Activated CD8-positive, alpha-beta T cell treated with anti-CD3 and anti-CD28 coated beads, Interleukin-2, amount 10 ng/mL, durations not matched to agents 7 days and 5 days (primary cell): ENCODE results near the gene VSIG4. TPM values are rescaled to one million over a fixed set of nuclear protein-coding genes. Genes with fewer than 3 reads are reported as not detected.

Source experiments
- ATAC-seq: fragments of 150-1000 bp; cut with Tn5 transposase; one replicate; pipeline ENCODE4 v1.10.0; 2021; ENCODE audit warnings: moderate library complexity
- CTCF ChIA-PET: fragments of 350-600 bp; sonication (Branson Sonifier 250); formaldehyde crosslinking; loops from one replicate; lab custom pipeline; 2021; ENCODE audit warnings: antibody characterized with exemption; lab: Charles Lee
- POLR2A ChIA-PET: fragments of 350-600 bp; sonication (Branson Sonifier 250); formaldehyde crosslinking; loops from one replicate; lab custom pipeline; 2021; ENCODE audit warnings: antibody characterized with exemption; lab: Charles Lee
- DNase-seq: peaks from one replicate; pipeline ENCODE4 v3.0.0-alpha.2; 2020
- H3K27ac Mint-ChIP-seq: one replicate; pipeline ENCODE4 v1.8.0; 2021; ENCODE audit warnings: mild to moderate bottlenecking, mixed read lengths
- H3K27me3 Mint-ChIP-seq: one replicate; pipeline ENCODE4 v1.8.0; 2021; ENCODE audit warnings: low read depth, mixed read lengths
- H3K36me3 Mint-ChIP-seq: one replicate; pipeline ENCODE4 v1.8.0; 2021; ENCODE audit warnings: low read depth, mixed read lengths
- H3K4me1 Mint-ChIP-seq: one replicate; pipeline ENCODE4 v1.8.0; 2021; ENCODE audit warnings: low read depth, mixed read lengths
- H3K4me3 Mint-ChIP-seq: one replicate; pipeline ENCODE4 v1.8.0; 2021; ENCODE audit warnings: mild to moderate bottlenecking, mixed read lengths
- H3K9me3 Mint-ChIP-seq: one replicate; pipeline ENCODE4 v1.8.0; 2022; ENCODE audit warnings: mixed read lengths; ENCODE audit not compliant: insufficient read depth
- total RNA-seq, 2 experiments: library from RNA; stranded (reverse); gene quantifications; one replicate each; pipeline ENCODE4 v1.2.3, GENCODE V29; 2021

Gene VSIG4
- total RNA-seq, 2 experiments from 2014 or later, result not detected

DNA sequence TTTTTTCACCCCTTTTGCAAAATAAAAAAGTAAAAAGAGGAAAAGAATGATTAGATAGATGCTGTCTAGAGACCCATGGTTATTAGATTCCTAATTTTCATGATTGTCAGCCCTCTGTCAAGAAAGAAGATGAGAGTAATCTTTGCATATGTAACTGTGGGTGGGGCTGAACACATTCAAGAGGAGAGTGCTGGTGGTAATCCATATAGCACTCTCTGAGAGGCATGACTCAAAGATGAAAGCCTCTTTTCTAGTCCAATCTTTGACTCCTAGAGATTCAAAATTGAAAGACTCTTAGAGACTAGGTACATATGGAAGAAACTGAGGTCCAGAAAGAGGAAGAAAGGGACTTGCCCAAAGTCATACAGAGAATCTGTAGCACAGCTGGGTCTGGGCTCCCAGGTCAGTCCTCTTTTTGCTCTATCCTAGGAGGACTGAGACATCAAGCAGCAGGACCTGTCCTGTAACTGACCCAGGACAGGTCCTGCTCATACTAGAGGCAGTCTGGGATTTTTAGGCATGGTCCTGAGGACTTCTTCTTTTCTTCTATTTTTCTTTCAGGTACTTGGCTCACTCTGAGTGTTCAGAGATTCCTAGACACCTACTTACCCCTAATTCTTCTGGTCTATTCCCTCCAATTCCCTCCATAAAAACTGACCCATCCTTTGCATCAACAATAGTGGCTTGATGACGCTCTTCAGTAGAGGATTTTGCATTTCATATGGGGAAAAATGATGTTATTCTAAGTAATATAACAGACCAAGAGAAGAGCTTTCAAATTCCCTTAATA, 23.8 kb downstream of the VSIG4 start:
- Mint-ChIP-seq H3K4me1 (peaks cover 88% of the 10 kb centered on the region), H3K9me3 (no peaks in the 10 kb centered on the region), H3K27ac (peak overlapping the region; percentile 89), H3K27me3 (no peaks in the 10 kb centered on the region), H3K36me3 (peaks cover 53% of the 10 kb centered on the region), H3K4me3 (peak overlapping the region; percentile 68)
- POLR2A ChIA-PET, result interaction anchor here (1.3 kb wide), 1 partner anchor 10 kb away, joined by 4 read pairs; no protein-coding TSS in a partner anchor
- peak; percentile 49 for ATAC-seq
- CTCF ChIA-PET, result interaction anchor here (1.3 to 3.3 kb wide), 9 partner anchors 10 to 434 kb away, joined by 3 to 26 read pairs (median 4); no protein-coding TSS in a partner anchor
- DNase-seq, result peak; percentile 30

DNA sequence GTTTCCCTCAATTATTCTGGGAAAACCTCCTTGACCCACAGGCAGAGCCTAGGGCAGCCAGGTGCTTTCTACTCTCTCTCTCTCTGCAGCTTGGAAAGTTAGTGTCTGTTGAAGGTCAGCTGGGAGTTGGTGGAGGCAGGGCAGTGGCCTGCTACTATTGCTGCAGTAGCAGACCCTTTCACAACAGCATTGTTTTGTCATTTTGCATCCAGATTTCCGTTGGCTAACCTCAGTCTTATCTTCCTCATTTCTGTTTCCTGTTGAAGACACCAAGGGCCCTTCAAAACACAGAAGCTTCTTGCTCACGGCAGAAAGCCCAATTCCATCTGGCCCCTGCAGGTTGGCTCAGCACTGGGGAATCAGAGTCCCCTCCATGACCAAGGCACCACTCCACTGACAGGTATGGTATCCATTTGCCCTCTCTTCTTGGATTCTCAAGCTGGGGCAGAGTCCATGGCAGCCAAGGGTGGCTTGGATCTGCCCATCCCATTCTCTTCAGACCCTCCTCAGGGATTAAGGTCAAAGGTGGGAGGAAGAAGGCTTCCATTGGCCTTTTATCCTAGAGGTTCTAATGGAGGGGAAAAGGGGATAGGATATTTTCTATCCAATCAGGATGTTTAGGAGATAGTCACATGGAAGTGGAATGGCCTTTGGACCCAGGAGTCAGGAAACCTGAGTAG, 24.6 kb downstream of the VSIG4 start:
- peak overlapping the region; percentile 89 for H3K27ac Mint-ChIP-seq
- peak overlapping the region; percentile 68 for H3K4me3 Mint-ChIP-seq
- H3K9me3 Mint-ChIP-seq, result no peaks in the 10 kb centered on the region
- peak; percentile 53 for ATAC-seq
- no peaks in the 10 kb centered on the region for H3K27me3 Mint-ChIP-seq
- peaks cover 88% of the 10 kb centered on the region for H3K4me1 Mint-ChIP-seq
- peak; percentile 57 for DNase-seq
- POLR2A ChIA-PET, result interaction anchor here (0.6 to 1.0 kb wide), 2 partner anchors 9 to 418 kb away, joined by 4 read pairs; no protein-coding TSS in a partner anchor
- CTCF ChIA-PET, result interaction anchor here (1.1 kb wide), 1 partner anchor 29 kb away, joined by 4 read pairs; no protein-coding TSS in a partner anchor
- peaks cover 50% of the 10 kb centered on the region for H3K36me3 Mint-ChIP-seq

DNA sequence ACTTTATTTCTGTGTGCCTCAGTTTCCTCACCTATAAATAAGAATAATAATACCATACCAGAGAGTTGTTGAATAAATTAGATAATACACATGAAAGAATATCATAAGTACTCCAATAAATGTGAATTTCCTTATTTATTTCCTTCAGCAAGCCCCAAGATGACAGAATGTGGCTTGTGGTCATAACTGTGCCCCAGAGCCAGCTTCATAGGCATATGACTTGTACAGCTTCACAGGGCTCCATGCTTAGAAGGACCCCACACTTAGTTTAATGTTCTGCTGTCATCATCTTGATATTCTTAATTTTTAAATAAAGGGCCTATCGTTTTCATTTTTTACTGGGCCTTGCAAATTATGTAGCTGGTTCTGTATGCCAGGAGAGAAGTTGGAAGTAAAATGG, 25.3 kb downstream of the VSIG4 start:
- POLR2A ChIA-PET, result interaction anchor here (0.6 to 1.0 kb wide), 2 partner anchors 8 to 417 kb away, joined by 4 read pairs; no protein-coding TSS in a partner anchor
- ATAC-seq (no peak), DNase-seq (peak; percentile 26)
- Mint-ChIP-seq H3K4me3 (peak overlapping the region; percentile 68), H3K27me3 (no peaks in the 10 kb centered on the region), H3K9me3 (no peaks in the 10 kb centered on the region), H3K27ac (peak overlapping the region; percentile 89), H3K36me3 (peaks cover 43% of the 10 kb centered on the region), H3K4me1 (peaks cover 84% of the 10 kb centered on the region)
- CTCF ChIA-PET, result interaction anchor here (1.1 kb wide), 1 partner anchor 28 kb away, joined by 4 read pairs; no protein-coding TSS in a partner anchor

DNA sequence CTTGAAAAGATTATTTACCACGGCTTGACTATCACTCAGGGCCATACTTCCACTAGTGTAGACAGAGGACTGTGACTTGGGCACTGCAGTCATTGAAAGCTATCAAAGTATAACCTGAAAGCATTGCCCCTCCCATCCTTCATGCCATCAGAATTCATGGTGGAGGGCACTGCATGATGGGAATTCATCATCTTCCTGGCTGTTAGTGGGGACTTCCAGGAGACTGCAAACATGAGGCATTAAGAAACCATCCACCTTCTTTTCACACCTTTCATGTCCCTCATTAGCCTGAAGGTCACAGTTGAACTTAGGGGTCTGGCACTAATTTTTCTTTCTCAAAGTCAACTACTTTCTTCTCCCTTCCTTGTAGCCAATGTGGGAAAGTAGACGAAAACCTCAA, 25.8 kb downstream of the VSIG4 start:
- H3K4me3 Mint-ChIP-seq, result peak overlapping the region; percentile 68
- POLR2A ChIA-PET, result interaction anchor here (1.0 kb wide), 1 partner anchor 8 kb away, joined by 4 read pairs; no protein-coding TSS in a partner anchor

DNA sequence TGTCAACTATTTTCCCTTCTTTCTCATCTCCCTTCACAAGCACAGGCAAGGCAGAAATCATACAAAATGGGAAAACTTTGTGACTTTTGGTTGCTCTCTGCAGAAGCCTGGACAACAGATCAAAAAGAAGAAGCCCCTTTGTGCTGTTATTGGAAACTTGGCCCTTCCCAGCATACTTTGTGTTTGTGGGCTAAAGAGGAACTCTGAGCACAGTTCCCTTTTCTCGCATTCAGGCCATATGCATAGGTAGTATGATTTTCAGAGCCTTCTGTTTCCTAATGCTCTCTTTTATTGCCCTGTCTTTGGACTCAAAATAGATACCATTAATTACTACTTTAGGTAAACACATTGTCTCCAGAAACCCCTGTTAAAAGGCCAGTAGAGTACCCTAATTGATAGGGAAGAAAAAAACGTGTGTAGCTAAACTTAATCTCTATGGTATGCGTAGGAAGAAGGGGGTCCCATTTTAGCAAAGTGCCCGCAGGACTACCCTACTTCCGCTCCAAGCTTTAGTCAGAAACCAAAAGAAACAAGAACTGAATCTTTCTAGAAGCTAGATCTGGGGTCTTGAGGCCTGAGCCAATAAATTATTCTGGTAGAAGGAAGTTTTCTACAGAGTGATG, 26.6 kb downstream of the VSIG4 start:
- Mint-ChIP-seq H3K27me3 (no peaks in the 10 kb centered on the region), H3K36me3 (peaks cover 39% of the 10 kb centered on the region), H3K4me3 (no peak overlapping the region), H3K9me3 (no peaks in the 10 kb centered on the region), H3K4me1 (peaks cover 75% of the 10 kb centered on the region), H3K27ac (peak overlapping the region; percentile 89)
- ATAC-seq (no peak), DNase-seq (no peak)
- POLR2A ChIA-PET, result no interaction called here
- CTCF ChIA-PET, result interaction anchor here (1.1 kb wide), 1 partner anchor 11 kb away, joined by 3 read pairs; no protein-coding TSS in a partner anchor

More for the DNA sequence above, 25.8 kb downstream of the VSIG4 start:
- Mint-ChIP-seq H3K36me3 (peaks cover 43% of the 10 kb centered on the region), H3K9me3 (no peaks in the 10 kb centered on the region), H3K27me3 (no peaks in the 10 kb centered on the region), H3K4me1 (peaks cover 79% of the 10 kb centered on the region), H3K27ac (peak overlapping the region; percentile 89)
- CTCF ChIA-PET, result interaction anchor here (1.1 kb wide), 2 partner anchors 11 to 28 kb away, joined by 3 to 4 read pairs; no protein-coding TSS in a partner anchor
- no peak for DNase-seq
- no peak for ATAC-seq

DNA sequence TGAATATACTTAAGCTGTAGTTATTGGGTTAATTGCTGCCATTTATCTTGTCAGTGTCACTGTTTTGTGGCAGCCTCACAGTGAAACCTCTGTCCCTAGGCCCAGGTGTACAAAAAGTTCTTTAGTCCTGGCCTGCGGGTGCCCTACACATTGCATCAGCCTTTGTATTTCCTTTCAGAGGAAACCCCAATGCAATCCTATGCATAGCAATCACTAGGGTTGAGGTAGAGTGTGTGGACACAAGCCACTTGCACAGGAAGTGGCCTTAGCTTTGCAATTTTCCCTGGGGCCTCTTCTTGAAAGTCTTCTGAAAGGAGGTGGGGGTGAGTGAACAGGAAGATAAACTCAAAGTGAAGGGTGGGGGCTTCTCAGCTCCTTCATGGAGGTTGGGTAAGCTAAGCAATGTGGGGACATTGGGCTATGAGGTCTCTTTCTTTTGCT, 27.8 kb downstream of the VSIG4 start:
- ATAC-seq (peak; percentile 56), DNase-seq (peak; percentile 66)
- POLR2A ChIA-PET, result no interaction called here
- H3K27ac Mint-ChIP-seq, result peak overlapping the region; percentile 89
- H3K36me3 Mint-ChIP-seq, result peaks cover 38% of the 10 kb centered on the region
- peaks cover 4% of the 10 kb centered on the region for H3K9me3 Mint-ChIP-seq
- H3K4me3 Mint-ChIP-seq, result peak overlapping the region; percentile 32
- H3K27me3 Mint-ChIP-seq, result no peaks in the 10 kb centered on the region
- CTCF ChIA-PET, result interaction anchor here (1.1 to 1.5 kb wide), 3 partner anchors 26 to 291 kb away, joined by 3 to 6 read pairs (median 3); no protein-coding TSS in a partner anchor
- H3K4me1 Mint-ChIP-seq, result peaks cover 76% of the 10 kb centered on the region

DNA sequence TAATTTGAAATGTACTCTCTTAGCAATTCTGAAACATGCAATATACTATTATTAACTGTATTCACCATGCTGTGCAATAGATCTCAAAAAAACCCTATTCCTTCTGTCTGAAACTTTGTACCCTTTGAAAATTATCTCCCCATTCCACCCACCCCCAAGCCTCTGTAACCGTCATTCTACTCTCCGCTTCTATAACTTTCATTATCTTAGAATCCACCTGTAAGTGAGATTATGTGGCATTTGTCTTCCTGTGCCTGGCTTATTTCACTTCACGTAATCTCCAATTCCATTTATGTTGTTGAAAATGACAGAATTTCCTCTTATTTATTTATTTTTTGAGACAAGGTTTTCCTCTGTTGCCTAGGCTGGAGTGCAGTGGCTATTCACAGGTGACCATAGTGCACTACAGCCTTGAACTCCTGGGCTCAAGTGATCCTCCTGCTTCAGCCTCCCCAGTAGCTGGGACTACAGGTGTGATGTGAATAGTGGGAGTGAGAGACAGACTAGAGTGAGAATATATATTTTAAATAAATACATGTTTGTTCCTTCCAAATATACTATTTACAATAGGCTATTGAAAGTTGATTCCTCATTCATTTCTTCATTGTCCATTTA, 30.5 kb downstream of the VSIG4 start:
- Mint-ChIP-seq H3K36me3 (peaks cover 39% of the 10 kb centered on the region), H3K27me3 (no peaks in the 10 kb centered on the region), H3K9me3 (peaks cover 11% of the 10 kb centered on the region), H3K4me1 (peaks cover 78% of the 10 kb centered on the region), H3K27ac (no peak overlapping the region), H3K4me3 (no peak overlapping the region)
- POLR2A ChIA-PET, result no interaction called here
- CTCF ChIA-PET, result interaction anchor here (1.5 kb wide), 1 partner anchor 17 kb away, joined by 4 read pairs; no protein-coding TSS in a partner anchor
- no peak for DNase-seq
- ATAC-seq, result no peak

DNA sequence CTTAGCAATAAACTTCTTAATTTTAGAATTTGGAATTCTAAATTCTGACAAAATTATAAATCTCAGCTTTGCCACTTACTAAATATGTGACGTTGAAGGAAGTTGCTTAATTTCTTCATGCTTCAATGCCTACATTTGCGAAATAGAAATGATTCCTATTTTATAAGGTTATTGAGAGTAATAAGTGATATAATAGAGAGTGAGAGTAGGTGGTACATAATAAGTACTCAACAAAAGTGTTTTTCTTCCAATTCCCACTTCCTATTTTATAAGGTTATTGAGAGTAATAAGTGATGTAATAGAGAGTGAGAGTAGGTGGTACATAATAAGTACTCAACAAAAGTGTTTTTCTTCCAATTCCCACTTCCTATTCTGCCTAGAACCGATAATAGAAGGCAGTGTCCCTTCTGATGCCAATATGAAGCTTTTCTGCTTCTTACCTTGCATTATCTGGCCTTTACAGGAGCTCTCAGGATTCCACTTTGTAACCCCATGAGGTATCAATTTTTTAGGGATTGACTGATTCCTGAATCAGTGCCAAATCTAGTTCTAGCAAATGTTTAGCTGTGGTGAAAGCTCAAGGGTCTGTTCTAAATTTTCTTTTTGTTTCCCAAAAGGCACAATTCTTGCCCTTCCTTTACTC, 31.4 kb downstream of the VSIG4 start:
- H3K36me3 Mint-ChIP-seq, result peaks cover 40% of the 10 kb centered on the region
- peaks cover 77% of the 10 kb centered on the region for H3K4me1 Mint-ChIP-seq
- ChIA-PET POLR2A (interaction anchor here (0.6 kb wide), 1 partner anchor 478 kb away, joined by 4 read pairs; no protein-coding TSS in a partner anchor), CTCF (no interaction called here)
- DNase-seq (no peak), ATAC-seq (no peak)
- no peaks in the 10 kb centered on the region for H3K27me3 Mint-ChIP-seq
- no peak overlapping the region for H3K27ac Mint-ChIP-seq
- no peak overlapping the region for H3K4me3 Mint-ChIP-seq
- H3K9me3 Mint-ChIP-seq, result peaks cover 11% of the 10 kb centered on the region

DNA sequence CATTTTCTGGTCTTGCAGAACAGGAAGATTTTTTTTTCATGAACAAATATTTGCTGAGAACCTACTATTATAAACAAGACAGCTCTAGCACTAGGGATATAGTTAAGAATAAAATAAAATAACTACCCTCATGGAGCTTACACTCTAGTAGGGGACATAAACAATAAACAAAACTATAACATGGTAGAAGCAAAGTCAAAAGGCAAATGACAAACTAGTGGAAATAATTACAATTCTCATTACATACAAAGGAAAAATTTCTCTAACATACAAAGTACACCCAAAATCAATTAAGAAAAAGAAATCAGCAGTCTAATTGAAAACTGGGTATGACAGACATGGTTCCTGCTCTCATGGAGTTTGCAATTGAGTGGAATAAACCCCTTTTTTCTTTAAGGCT, 32.0 kb downstream of the VSIG4 start:
- DNase-seq (no peak), ATAC-seq (no peak)
- CTCF ChIA-PET, result no interaction called here
- peaks cover 40% of the 10 kb centered on the region for H3K36me3 Mint-ChIP-seq
- H3K9me3 Mint-ChIP-seq, result peaks cover 11% of the 10 kb centered on the region
- H3K4me1 Mint-ChIP-seq, result peaks cover 76% of the 10 kb centered on the region
- no peak overlapping the region for H3K4me3 Mint-ChIP-seq
- POLR2A ChIA-PET, result no interaction called here
- H3K27ac Mint-ChIP-seq, result no peak overlapping the region
- H3K27me3 Mint-ChIP-seq, result no peaks in the 10 kb centered on the region

DNA sequence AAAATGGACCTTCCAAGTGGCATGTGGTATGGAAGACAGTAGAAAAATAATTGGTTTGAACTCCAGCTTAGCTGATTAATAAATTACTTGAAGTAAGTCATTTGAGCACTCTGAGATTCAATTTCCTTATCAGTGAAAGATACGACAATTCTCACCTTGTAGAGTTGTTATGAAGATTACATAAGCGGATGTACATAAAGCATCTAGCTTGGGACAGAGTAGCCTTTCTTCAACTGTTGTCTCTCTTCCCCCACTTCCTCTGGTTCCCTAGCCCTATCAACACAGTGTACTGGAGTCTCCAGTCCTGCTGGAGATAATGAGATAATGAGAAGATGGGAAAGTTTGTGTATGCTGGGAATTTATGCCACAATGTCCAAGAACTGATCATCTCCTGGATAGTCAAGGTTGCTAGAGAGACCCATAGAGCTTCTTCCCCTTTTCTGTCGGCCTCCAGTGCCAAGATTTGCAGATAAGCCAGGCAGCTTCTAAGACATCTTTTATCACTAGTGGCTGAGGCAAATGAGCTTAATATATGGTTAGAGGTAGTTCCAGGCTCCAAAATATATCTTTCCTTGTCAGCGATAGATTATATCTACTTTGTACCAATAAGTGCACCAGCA, 33.9 kb downstream of the VSIG4 start:
- H3K4me1 Mint-ChIP-seq, result peaks cover 76% of the 10 kb centered on the region
- ChIA-PET CTCF (interaction anchor here (0.8 to 1.4 kb wide), 4 partner anchors 11 to 104 kb away, joined by 3 to 4 read pairs (median 4); partner anchors contain the start of gene VSIG4), POLR2A (interaction anchor here (1.1 kb wide), 1 partner anchor 9 kb away, joined by 4 read pairs; no protein-coding TSS in a partner anchor)
- H3K9me3 Mint-ChIP-seq, result peaks cover 11% of the 10 kb centered on the region
- peak overlapping the region; percentile 17 for H3K4me3 Mint-ChIP-seq
- H3K36me3 Mint-ChIP-seq, result peaks cover 45% of the 10 kb centered on the region
- H3K27ac Mint-ChIP-seq, result peak overlapping the region; percentile 86
- ATAC-seq (peak; percentile 30), DNase-seq (no peak)
- H3K27me3 Mint-ChIP-seq, result no peaks in the 10 kb centered on the region
